Endothelial cell of umbilical vein (primary cell): ENCODE results near the gene RBM28. TPM values are rescaled to one million over a fixed set of nuclear protein-coding genes. Genes with fewer than 3 reads are reported as not detected.

ENCODE experiments used
- BruUV-seq: library from RNA; stranded (reverse); fragments of 400-500 nt; replicated peaks from 2 replicates; lab custom pipeline; 2021; lab: Mats Ljungman, UMichigan
- CTCF ChIA-PET: fragments of 300-600, 350-600 bp; sonication (Branson Sonifier 250); formaldehyde crosslinking; loops from one replicate; lab custom pipeline; 2021; ENCODE audit warnings: antibody characterized with exemption, inconsistent platforms; lab: Charles Lee
- POLR2A ChIA-PET: fragments of 300-600, 350-600 bp; sonication (Branson Sonifier 250); formaldehyde crosslinking; loops from one replicate; lab custom pipeline; 2021; ENCODE audit warnings: antibody characterized with exemption, inconsistent platforms; lab: Charles Lee
- DNase-seq: peaks from one replicate; pipeline ENCODE4 v3.0.0-alpha.2; 2011; ENCODE audit warnings: low read depth, low spot score
- FAIRE-seq: peaks from 2 replicates; lab custom pipeline; 2011; peaks lifted over from hg19 to GRCh38; lab: Jason Lieb, UNC
- H2AFZ ChIP-seq: 2 replicates; pipeline ENCODE4 v1.6.0; 2012; ENCODE audit warnings: low read depth, low read length, control low read depth, inconsistent platforms
- H3K27ac ChIP-seq: 2 replicates; pipeline ENCODE4 v1.5.1; 2011; ENCODE audit warnings: low read depth, mild to moderate bottlenecking, control low read depth, low read length, moderate library complexity; ENCODE audit not compliant: insufficient read depth
- H3K27me3 ChIP-seq, 2 experiments: 2 replicates each; pipeline versions ENCODE4 v1.6.0 to v1.6.1; 2011; ENCODE audit warnings: low read length in 2 of 2, mixed read lengths in 1 of 2; ENCODE audit not compliant: control insufficient read depth in 2 of 2, insufficient read depth in 2 of 2
- H3K36me3 ChIP-seq, 2 experiments: 2 replicates in 1 of 2; 3 replicates in 1 of 2; pipeline ENCODE4 v1.5.1; 2011; ENCODE audit warnings: low read length in 2 of 2, mild to moderate bottlenecking in 1 of 2, moderate library complexity in 1 of 2; ENCODE audit not compliant: control insufficient read depth in 2 of 2, insufficient read depth in 2 of 2; ENCODE audit errors: extremely low read depth in 1 of 2
- H3K4me1 ChIP-seq: 3 replicates; pipeline ENCODE4 v1.5.1; 2011; ENCODE audit warnings: mild to moderate bottlenecking, low read length; ENCODE audit not compliant: control insufficient read depth, insufficient read depth; ENCODE audit errors: extremely low read depth
- H3K4me2 ChIP-seq: 2 replicates; pipeline ENCODE4 v1.6.1; 2011; ENCODE audit warnings: low read length, control low read depth, mixed read lengths; ENCODE audit not compliant: insufficient read depth
- H3K4me3 ChIP-seq, 3 experiments: fragments of 200-600 bp in 1 of 3; sonication (generic), shearing (Covaris generic) in 1 of 3; replicated peaks in 1 of 3; 2 replicates each; pipeline ENCODE4 v1.5.1; 2011 to 2016; ENCODE audit warnings: control low read depth in 3 of 3, low read length in 3 of 3, mild to moderate bottlenecking in 2 of 3, inconsistent platforms in 1 of 3, low read depth in 1 of 3, moderate library complexity in 1 of 3; ENCODE audit not compliant: insufficient read depth in 1 of 3
- H3K79me2 ChIP-seq: 2 replicates; pipeline ENCODE4 v1.6.0; 2012; ENCODE audit warnings: low read length, inconsistent platforms; ENCODE audit not compliant: control insufficient read depth, insufficient read depth
- H3K9ac ChIP-seq: replicated peaks from 2 replicates; pipeline ENCODE3; 2011; ENCODE audit warnings: low read length, control low read depth; ENCODE audit not compliant: insufficient read depth; ENCODE audit errors: extremely low read depth
- H3K9me1 ChIP-seq: replicated peaks from 3 replicates; pipeline ENCODE4 v1.6.0; 2011; ENCODE audit warnings: mild to moderate bottlenecking, low read length; ENCODE audit not compliant: control insufficient read depth, insufficient read depth; ENCODE audit errors: extremely low read depth
- H3K9me3 ChIP-seq: replicated peaks from 2 replicates; pipeline ENCODE4 v1.5.1; 2012; ENCODE audit warnings: low read length, inconsistent platforms; ENCODE audit not compliant: control insufficient read depth, insufficient read depth
- H4K20me1 ChIP-seq: replicated peaks from 2 replicates; pipeline ENCODE3; 2011; ENCODE audit warnings: mild to moderate bottlenecking, low read length; ENCODE audit not compliant: control insufficient read depth, insufficient read depth; ENCODE audit errors: extremely low read depth
- CTCF ChIP-seq, 2 donors: IDR thresholded peaks; 1 replicate in 1 of 2; 2 replicates in 1 of 2; pipeline ENCODE4 v1.5.1; 2011; ENCODE audit warnings: low read length in 2 of 2, mild to moderate bottlenecking in 2 of 2, moderate library complexity in 2 of 2, control low read depth in 1 of 2, inconsistent platforms in 1 of 2, low read depth in 1 of 2; ENCODE audit not compliant: insufficient read depth in 1 of 2; ENCODE audit errors: extremely low read depth in 1 of 2
- EZH2 ChIP-seq: IDR thresholded peaks from 2 replicates; pipeline ENCODE4 v1.6.1; 2012; ENCODE audit warnings: borderline replicate concordance, low read depth, mild to moderate bottlenecking, moderate library complexity, low read length, inconsistent platforms; ENCODE audit not compliant: severe bottlenecking
- FOS ChIP-seq: IDR thresholded peaks from 2 replicates; pipeline ENCODE4 v1.6.1; 2011; ENCODE audit warnings: mild to moderate bottlenecking, low read length, moderate library complexity, borderline replicate concordance; ENCODE audit not compliant: insufficient read depth
- JUN ChIP-seq: IDR thresholded peaks from 2 replicates; pipeline ENCODE4 v1.6.1; 2011; ENCODE audit warnings: borderline replicate concordance, low read depth; ENCODE audit not compliant: insufficient read length, insufficient read depth
- MAX ChIP-seq: IDR thresholded peaks from 2 replicates; pipeline ENCODE4 v1.6.1; 2011; ENCODE audit not compliant: insufficient read depth, insufficient read length
- MYC ChIP-seq: IDR thresholded peaks from one replicate; pipeline ENCODE4 v1.6.1; 2011; ENCODE audit warnings: mild to moderate bottlenecking, low read depth, low read length
- POLR2A ChIP-seq: IDR thresholded peaks from 2 replicates; pipeline ENCODE4 v1.6.1; 2012; ENCODE audit warnings: low read depth, mild to moderate bottlenecking, control low read depth, low read length
- POLR2AphosphoS5 ChIP-seq: IDR thresholded peaks from 2 replicates; pipeline ENCODE4 v1.6.1; 2012; ENCODE audit warnings: low read depth, mild to moderate bottlenecking, control low read depth, low read length, moderate library complexity; ENCODE audit not compliant: insufficient read depth
- dilution Hi-C: fragments of 300-500 bp; cut with MboI; formaldehyde crosslinking; loops from one replicate; pipeline ENCODE4 v1.15.0; 2019; ENCODE audit warnings: low sequenced_read_pairs; ENCODE audit not compliant: extremely low pct_ligation_motif_present
- intact Hi-C: fragments of 100-400 bp; cut with micrococcal nuclease; formaldehyde crosslinking; loops from one replicate; pipeline ENCODE4 v1.10.0; 2022
- polyA plus RNA-seq, 4 experiments: library from polyadenylated mRNA; depleted of rRNA in 3 of 4; stranded (reverse) in 3 of 4; unstranded in 1 of 4; fragments of >200 nt; gene quantifications; 2 replicates each; pipeline versions ENCODE4 v1.2.1 to v1.2.3, GENCODE V29; 2011 to 2012; ENCODE audit warnings: missing spikeins in 1 of 4
- total RNA-seq: library from RNA; stranded (reverse); gene quantifications from 2 replicates; pipeline ENCODE4 v1.2.3, GENCODE V29; 2021

RBM28 gene
- total and polyA plus RNA-seq, 2 donors (not counting 3 experiments of a cell fraction or from before 2014, with no cell fraction given): 11.6 to 58.7 TPM

GRCh38 chr7:128360359-128360678, 16.6 kb upstream of the RBM28 start:
- no peaks in the 10 kb centered on the region for H3K9me1 ChIP-seq
- H4K20me1 ChIP-seq: no peaks in the 10 kb centered on the region
- FAIRE-seq (no peak), DNase-seq (no peak)
- BruUV-seq: no TSS peak
- peaks cover 55 to 58% of the 10 kb centered on the region in 2 experiments for H3K27me3 ChIP-seq
- ChIA-PET CTCF (interaction anchor here (5.5 kb wide), 1 partner anchor 12 kb away, joined by 37 read pairs; no protein-coding TSS in a partner anchor), POLR2A (no interaction called here)
- no peak overlapping the region for H3K27ac ChIP-seq
- no peak overlapping the region for H3K9ac ChIP-seq
- peaks cover 4% of the 10 kb centered on the region for H3K4me1 ChIP-seq
- no peaks in the 10 kb centered on the region for H3K9me3 ChIP-seq
- H3K79me2 ChIP-seq: no peaks in the 10 kb centered on the region
- H3K36me3 ChIP-seq: no peaks in the 10 kb centered on the region
- intact Hi-C loops: loop anchor here (2.0 kb wide), 1 partner anchor 26 kb away; no protein-coding TSS in a partner anchor
- H3K4me3 ChIP-seq: no peak overlapping the region
- H3K4me2 ChIP-seq: no peak overlapping the region
- TF ChIP-seq FOS: no peak
- TF ChIP-seq MAX: no peak
- TF ChIP-seq MYC: no peak
- TF ChIP-seq POLR2A: no peak
- dilution Hi-C loops: no loop called here
- no peak overlapping the region for H2AFZ ChIP-seq

GRCh38 chr7:128359939-128360338, 16.2 kb upstream of the RBM28 start:
- H3K4me2 ChIP-seq: no peak overlapping the region
- H3K79me2 ChIP-seq: no peaks in the 10 kb centered on the region
- H3K27me3 ChIP-seq: peaks cover 55% of the 10 kb centered on the region in 2 experiments
- H4K20me1 ChIP-seq: no peaks in the 10 kb centered on the region
- H3K9me3 ChIP-seq: no peaks in the 10 kb centered on the region
- H3K27ac ChIP-seq: no peak overlapping the region
- no peak overlapping the region for H2AFZ ChIP-seq
- BruUV-seq: no TSS peak
- no peaks in the 10 kb centered on the region for H3K36me3 ChIP-seq
- no peaks in the 10 kb centered on the region for H3K9me1 ChIP-seq
- H3K4me3 ChIP-seq: no peak overlapping the region
- H3K9ac ChIP-seq: no peak overlapping the region
- CTCF ChIA-PET: interaction anchor here (5.5 kb wide), 1 partner anchor 12 kb away, joined by 37 read pairs; no protein-coding TSS in a partner anchor
- peaks cover 4% of the 10 kb centered on the region for H3K4me1 ChIP-seq
- TF ChIP-seq MAX (no peak), CTCF (IDR thresholded peaks at IDR 0.05; ENCODE audit: extremely low read depth in 1 of 2, insufficient read depth in 1 of 2, low read depth in 1 of 2, low read length in 2 of 2) (no peak), JUN (no peak), MYC (no peak), POLR2AphosphoS5 (no peak), POLR2A (no peak), EZH2 (no peak)
- DNase-seq (no peak), FAIRE-seq (no peak)
- POLR2A ChIA-PET: no interaction called here
- intact Hi-C loops: loop anchor here (2.0 kb wide), 1 partner anchor 27 kb away; no protein-coding TSS in a partner anchor
- dilution Hi-C loops: no loop called here
